PC-9 (cell line): ENCODE measurements around the gene CELA1. TPM values are rescaled to one million over a fixed set of nuclear protein-coding genes. Genes with fewer than 3 reads are reported as not detected.
"Not testable (repeated sequence)": the region's sequence is repeated elsewhere in the genome, so short reads cannot be mapped to it uniquely, and the experiment has no call there.

Experiments used
- BruUV-seq: library from RNA; stranded (reverse); fragments of 400-500 nt; replicated peaks from 2 replicates; lab custom pipeline; 2021; lab: Mats Ljungman, UMichigan
- CTCF ChIA-PET: fragments of 300-600 bp; sonication (Branson Sonifier 250); formaldehyde crosslinking; loops from one replicate; lab custom pipeline; 2022; ENCODE audit warnings: antibody characterized with exemption; lab: Charles Lee
- POLR2A ChIA-PET: fragments of 300-600 bp; sonication (Branson Sonifier 250); formaldehyde crosslinking; loops from one replicate; lab custom pipeline; 2022; ENCODE audit warnings: antibody characterized with exemption; ENCODE audit not compliant: unreplicated experiment; lab: Charles Lee
- DNase-seq, 2 experiments: peaks; one replicate each; pipeline versions ENCODE4 v3.0.0 to v3.0.0-alpha.2; 2015 to 2022; ENCODE audit warnings: mixed read lengths in 1 of 2
- H2AFZ ChIP-seq: fragments of 200-600 bp; sonication (generic); 2 replicates; pipeline ENCODE4 v1.8.1; 2017; ENCODE audit warnings: antibody characterized with exemption
- H3F3A ChIP-seq: fragments of 200-600 bp; sonication (generic); 2 replicates; pipeline ENCODE4 v1.8.1; 2017; ENCODE audit warnings: antibody characterized with exemption, mild to moderate bottlenecking, low read depth; ENCODE audit not compliant: insufficient read depth
- H3K27ac ChIP-seq: fragments of 200-600 bp; sonication (generic); 2 replicates; pipeline ENCODE4 v1.6.1; 2016; ENCODE audit warnings: mixed run types
- H3K27me3 ChIP-seq: fragments of 200-600 bp; sonication (generic); 2 replicates; pipeline ENCODE4 v1.6.1; 2016; ENCODE audit warnings: low read depth, mixed run types; ENCODE audit not compliant: insufficient read depth
- H3K36me3 ChIP-seq: fragments of 200-600 bp; sonication (generic); 2 replicates; pipeline ENCODE4 v1.6.1; 2016; ENCODE audit warnings: low read depth, mixed run types
- H3K4me1 ChIP-seq: fragments of 200-600 bp; sonication (generic); replicated peaks from 2 replicates; pipeline ENCODE4 v1.6.1; 2016; ENCODE audit warnings: mixed run types; ENCODE audit not compliant: insufficient read depth
- H3K4me2 ChIP-seq: fragments of 200-600 bp; sonication (generic); 2 replicates; pipeline ENCODE4 v1.6.1; 2017; ENCODE audit warnings: mixed run types
- H3K4me3 ChIP-seq: fragments of 200-600 bp; sonication (generic); 2 replicates; pipeline ENCODE4 v1.6.1; 2016; ENCODE audit warnings: mixed run types
- H3K79me2 ChIP-seq: fragments of 200-600 bp; sonication (generic); 2 replicates; pipeline ENCODE4 v1.6.1; 2017; ENCODE audit warnings: low read depth, mixed run types
- H3K9me2 ChIP-seq: fragments of 200-600 bp; sonication (generic); 2 replicates; pipeline ENCODE4 v1.8.1; 2017; ENCODE audit warnings: mild to moderate bottlenecking; ENCODE audit not compliant: insufficient read depth
- H3K9me3 ChIP-seq: fragments of 200-600 bp; sonication (generic); 2 replicates; pipeline ENCODE4 v1.8.1; 2016; ENCODE audit warnings: low read depth; ENCODE audit not compliant: insufficient read depth
- H4K20me1 ChIP-seq: fragments of 200-600 bp; sonication (generic); 2 replicates; pipeline ENCODE4 v1.8.1; 2017; ENCODE audit not compliant: insufficient read depth
- CTCF ChIP-seq: fragments of 200-600 bp; sonication (generic); conservative IDR thresholded peaks from 2 replicates; pipeline ENCODE4 v1.6.1; 2017; ENCODE audit warnings: mixed run types, antibody characterized with exemption, mild to moderate bottlenecking, moderate library complexity
- EZH2 ChIP-seq: fragments of 200-600 bp; sonication (generic); IDR thresholded peaks from 2 replicates; pipeline ENCODE4 v1.8.0; 2017; ENCODE audit warnings: antibody characterized with exemption, low read depth
- intact Hi-C: fragments of 100-400 bp; cut with micrococcal nuclease; formaldehyde crosslinking; loops from one replicate; pipeline ENCODE4 v1.10.0; 2022; ENCODE audit not compliant: unreplicated experiment
- total RNA-seq: library from RNA; stranded (reverse); gene quantifications from 2 replicates; pipeline ENCODE4 v1.2.3, GENCODE V29; 2021

Gene CELA1
- total RNA-seq, 1 experiment from 2014 or later = not detected

GRCh38 chr12:51311389-51311788 is 35.1 kb downstream of the CELA1 start:
- no peaks in the 10 kb centered on the region for H3K9me3 ChIP-seq
- no peaks in the 10 kb centered on the region for H3K79me2 ChIP-seq
- CTCF ChIA-PET = no interaction called here
- H3K36me3 ChIP-seq = no peaks in the 10 kb centered on the region
- peaks cover 42% of the 10 kb centered on the region for H3F3A ChIP-seq
- POLR2A ChIA-PET = no interaction called here
- H3K27me3 ChIP-seq = no peaks in the 10 kb centered on the region
- peaks cover 33% of the 10 kb centered on the region for H3K4me1 ChIP-seq
- H3K9me2 ChIP-seq = no peaks in the 10 kb centered on the region
- intact Hi-C loops = no loop called here
- H4K20me1 ChIP-seq = no peaks in the 10 kb centered on the region
- DNase-seq = no peak
- H2AFZ ChIP-seq = no peak overlapping the region
- no peak overlapping the region for H3K4me2 ChIP-seq
- no peak overlapping the region for H3K27ac ChIP-seq
- no peak for TF ChIP-seq CTCF
- TF ChIP-seq EZH2 = no peak
- H3K4me3 ChIP-seq = no peak overlapping the region
- BruUV-seq = no TSS peak

- POLR2A ChIA-PET = interaction anchor here (0.6 to 1.0 kb wide), 5 partner anchors 11 to 59 kb away, joined by 3 to 15 read pairs (median 7); no protein-coding TSS in a partner anchor
- Histone ChIP-seq H3K4me2 (peak overlapping the region; percentile 51), H3F3A (peaks cover 36% of the 10 kb centered on the region), H3K36me3 (no peaks in the 10 kb centered on the region), H3K27ac (peak overlapping the region; percentile 76), H3K4me1 (peaks cover 33% of the 10 kb centered on the region), H3K4me3 (no peak overlapping the region), H3K27me3 (no peaks in the 10 kb centered on the region), H2AFZ (no peak overlapping the region), H3K9me2 (no peaks in the 10 kb centered on the region), H3K9me3 (no peaks in the 10 kb centered on the region), H3K79me2 (no peaks in the 10 kb centered on the region), H4K20me1 (no peaks in the 10 kb centered on the region)
- BruUV-seq = no TSS peak
- intact Hi-C loops = no loop called here
- DNase-seq = peak; percentile 55 to 95
- CTCF ChIA-PET = interaction anchor here (0.5 to 1.4 kb wide), 3 partner anchors 33 to 275 kb away, joined by 6 to 8 read pairs (median 7); no protein-coding TSS in a partner anchor
- TF ChIP-seq CTCF = no peak
- no peak for TF ChIP-seq EZH2
These were observed 38.6 kb downstream of the CELA1 start for GRCh38 chr12:51307655-51308593.

GRCh38 chr12:51306507-51306906 is 40.0 kb downstream of the CELA1 start:
- Histone ChIP-seq H3K36me3 (no peaks in the 10 kb centered on the region), H3K9me3 (no peaks in the 10 kb centered on the region), H3K79me2 (no peaks in the 10 kb centered on the region), H3K4me2 (no peak overlapping the region), H3F3A (peaks cover 36% of the 10 kb centered on the region), H4K20me1 (no peaks in the 10 kb centered on the region), H2AFZ (no peak overlapping the region), H3K4me1 (peaks cover 33% of the 10 kb centered on the region), H3K9me2 (no peaks in the 10 kb centered on the region; the same call in 1 of the 2 replicates), H3K4me3 (no peak overlapping the region), H3K27me3 (no peaks in the 10 kb centered on the region), H3K27ac (no peak overlapping the region)
- intact Hi-C loops = no loop called here
- BruUV-seq = no TSS peak
- DNase-seq = no peak
- TF ChIP-seq CTCF = no peak
- TF ChIP-seq EZH2 = no peak
- POLR2A ChIA-PET = no interaction called here
- CTCF ChIA-PET = no interaction called here

- intact Hi-C loops, H2AFZ ChIP-seq, H3K27ac ChIP-seq, H3K4me3 ChIP-seq, H3K27me3 ChIP-seq, BruUV-seq, POLR2A ChIA-PET, H3K9me3 ChIP-seq, H3K4me2 ChIP-seq, H3F3A ChIP-seq, H3K79me2 ChIP-seq, DNase-seq, H3K36me3 ChIP-seq, H3K9me2 ChIP-seq, H3K4me1 ChIP-seq, H4K20me1 ChIP-seq: not testable (repeated sequence)
- CTCF ChIA-PET = interaction anchor here (0.8 kb wide), 1 partner anchor 31 kb away, joined by 3 read pairs; no protein-coding TSS in a partner anchor
These were observed 45.7 kb downstream of the CELA1 start for GRCh38 chr12:51300768-51301167.
